PFSK-1 (cell line): Measurements from ENCODE around the gene NACC2.

Source experiments
- FOXP2 ChIP-seq: optimal IDR thresholded peaks from 2 replicates; pipeline ENCODE3; 2011; ENCODE audit warnings: borderline replicate concordance, control low read depth, inconsistent platforms; ENCODE audit not compliant: insufficient read depth; ENCODE audit errors: extremely low read length, extremely low read depth
- POLR2AphosphoS5 ChIP-seq: IDR thresholded peaks from 2 replicates; pipeline ENCODE4 v1.6.1; 2012; ENCODE audit warnings: low read depth, mild to moderate bottlenecking, control low read depth, low read length, moderate library complexity
- SIN3A ChIP-seq: IDR thresholded peaks from 2 replicates; pipeline ENCODE4 v1.6.1; 2012; ENCODE audit warnings: mild to moderate bottlenecking, low read length, moderate library complexity, borderline replicate concordance; ENCODE audit not compliant: insufficient read depth
- TAF1 ChIP-seq: IDR thresholded peaks from 2 replicates; pipeline ENCODE4 v1.6.1; 2012; ENCODE audit warnings: low read length, control low read depth, borderline replicate concordance; ENCODE audit not compliant: insufficient read depth
- TF ChIP-seq, protein P1 (sequence below), 2 experiments: IDR thresholded peaks; 2 replicates each; pipeline versions ENCODE4 v1.6.1 to v1.8.0; 2011 to 2012; ENCODE audit warnings: low read depth in 2 of 2, low read length in 2 of 2, control low read depth in 1 of 2, inconsistent platforms in 1 of 2, mild to moderate bottlenecking in 1 of 2, moderate library complexity in 1 of 2; ENCODE audit not compliant: insufficient read depth in 1 of 2

Gene NACC2

GRCh38 chr9:136044207-136044970 lies 50.7 kb downstream of the NACC2 start:
- no peak for TF ChIP-seq SIN3A
- no peak for TF ChIP-seq FOXP2
- TF ChIP-seq TAF1, result no peak
- no peak for TF ChIP-seq POLR2AphosphoS5
- TF ChIP-seq, protein P1, sequence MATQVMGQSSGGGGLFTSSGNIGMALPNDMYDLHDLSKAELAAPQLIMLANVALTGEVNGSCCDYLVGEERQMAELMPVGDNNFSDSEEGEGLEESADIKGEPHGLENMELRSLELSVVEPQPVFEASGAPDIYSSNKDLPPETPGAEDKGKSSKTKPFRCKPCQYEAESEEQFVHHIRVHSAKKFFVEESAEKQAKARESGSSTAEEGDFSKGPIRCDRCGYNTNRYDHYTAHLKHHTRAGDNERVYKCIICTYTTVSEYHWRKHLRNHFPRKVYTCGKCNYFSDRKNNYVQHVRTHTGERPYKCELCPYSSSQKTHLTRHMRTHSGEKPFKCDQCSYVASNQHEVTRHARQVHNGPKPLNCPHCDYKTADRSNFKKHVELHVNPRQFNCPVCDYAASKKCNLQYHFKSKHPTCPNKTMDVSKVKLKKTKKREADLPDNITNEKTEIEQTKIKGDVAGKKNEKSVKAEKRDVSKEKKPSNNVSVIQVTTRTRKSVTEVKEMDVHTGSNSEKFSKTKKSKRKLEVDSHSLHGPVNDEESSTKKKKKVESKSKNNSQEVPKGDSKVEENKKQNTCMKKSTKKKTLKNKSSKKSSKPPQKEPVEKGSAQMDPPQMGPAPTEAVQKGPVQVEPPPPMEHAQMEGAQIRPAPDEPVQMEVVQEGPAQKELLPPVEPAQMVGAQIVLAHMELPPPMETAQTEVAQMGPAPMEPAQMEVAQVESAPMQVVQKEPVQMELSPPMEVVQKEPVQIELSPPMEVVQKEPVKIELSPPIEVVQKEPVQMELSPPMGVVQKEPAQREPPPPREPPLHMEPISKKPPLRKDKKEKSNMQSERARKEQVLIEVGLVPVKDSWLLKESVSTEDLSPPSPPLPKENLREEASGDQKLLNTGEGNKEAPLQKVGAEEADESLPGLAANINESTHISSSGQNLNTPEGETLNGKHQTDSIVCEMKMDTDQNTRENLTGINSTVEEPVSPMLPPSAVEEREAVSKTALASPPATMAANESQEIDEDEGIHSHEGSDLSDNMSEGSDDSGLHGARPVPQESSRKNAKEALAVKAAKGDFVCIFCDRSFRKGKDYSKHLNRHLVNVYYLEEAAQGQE (IDR thresholded peaks at IDR 0.05; ENCODE audit: insufficient read depth in 1 of 2, low read depth in 2 of 2, low read length in 2 of 2), result no peak

- no peak for TF ChIP-seq FOXP2
- no peak for TF ChIP-seq TAF1
- TF ChIP-seq, protein P1 (IDR thresholded peaks at IDR 0.05; ENCODE audit: insufficient read depth in 1 of 2, low read depth in 2 of 2, low read length in 2 of 2), result no peak
- no peak for TF ChIP-seq POLR2AphosphoS5
- TF ChIP-seq SIN3A, result no peak
These were observed 51.6 kb downstream of the NACC2 start for GRCh38 chr9:136043441-136043991.

GRCh38 chr9:136042541-136042940 lies 52.5 kb downstream of the NACC2 start:
- no peak for TF ChIP-seq POLR2AphosphoS5
- no peak for TF ChIP-seq FOXP2
- no peak for TF ChIP-seq TAF1
- no peak for TF ChIP-seq SIN3A

DNA sequence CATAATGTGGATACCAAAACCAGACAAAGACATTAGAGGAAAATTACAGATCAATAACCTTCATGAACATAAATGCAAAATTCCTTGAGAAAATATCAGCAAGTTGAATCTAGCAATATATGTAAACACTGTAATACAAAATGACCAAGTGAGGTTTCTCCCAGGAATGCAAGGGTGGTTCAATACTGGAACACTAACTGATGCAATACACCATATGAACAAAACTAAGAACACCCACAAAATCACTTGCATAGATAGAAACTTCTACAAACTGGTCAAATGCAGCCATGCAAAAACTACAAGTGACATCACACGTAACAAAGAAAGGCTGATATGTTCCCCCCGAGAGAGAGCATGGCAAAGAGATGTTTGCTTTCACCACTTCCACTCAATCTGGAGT lies 55.6 kb downstream of the NACC2 start:
- TF ChIP-seq SIN3A (no peak), POLR2AphosphoS5 (no peak), FOXP2 (no peak), TAF1 (no peak)
- TF ChIP-seq, protein P1 (IDR thresholded peaks at IDR 0.05; ENCODE audit: insufficient read depth in 1 of 2, low read depth in 2 of 2, low read length in 2 of 2), result no peak

GRCh38 chr9:136036848-136037247 lies 58.2 kb downstream of the NACC2 start:
- TF ChIP-seq FOXP2, result no peak
- TF ChIP-seq SIN3A, result no peak
- TF ChIP-seq, protein P1 (IDR thresholded peaks at IDR 0.05; ENCODE audit: insufficient read depth in 1 of 2, low read depth in 2 of 2, low read length in 2 of 2), result no peak
- TF ChIP-seq TAF1, result no peak
- no peak for TF ChIP-seq POLR2AphosphoS5
